ENCODE results near the gene SLC44A4. TPM values are rescaled to one million over a fixed set of nuclear protein-coding genes. Genes with fewer than 3 reads are reported as not detected.

Gene SLC44A4
- total RNA-seq, 2 experiments from 2014 or later = 0.20 TPM; not detected in 1

GRCh38 chr6:31919624-31920303 is 41.0 kb upstream of the SLC44A4 start:
- no peaks in the 10 kb centered on the region for H3K4me1 ChIP-seq (ENCODE audit: insufficient read depth, low read length)
- intact Hi-C loops (cut with DNase I, micrococcal nuclease) = no loop called here
- H3K9me3 Mint-ChIP-seq = no peaks in the 10 kb centered on the region
- H3K4me3 ChIP-seq (ENCODE audit: low read length) = no peak overlapping the region
- H3K9me3 ChIP-seq (ENCODE audit: control insufficient read depth in 1 of 2, insufficient read depth in 1 of 2, low read length in 2 of 2) = no peaks in the 10 kb centered on the region
- ChIA-PET CTCF (no interaction called here), POLR2A (no interaction called here)
- H3K27me3 Mint-ChIP-seq = no peaks in the 10 kb centered on the region
- DNase-seq (no peak), ATAC-seq (ENCODE audit: poor library complexity) (no peak)
- no peaks in the 10 kb centered on the region for H3K4me1 Mint-ChIP-seq (ENCODE audit: low read depth)
- no peaks in the 10 kb centered on the region for H3K36me3 ChIP-seq (ENCODE audit: insufficient read depth, low read length)
- H3K27ac Mint-ChIP-seq = no peak overlapping the region
- no peaks in the 10 kb centered on the region for H3K36me3 Mint-ChIP-seq (ENCODE audit: low read depth)
- H3K27me3 ChIP-seq (ENCODE audit: control insufficient read depth in 1 of 2, insufficient read depth in 2 of 2, low read length in 2 of 2) = no peaks in the 10 kb centered on the region
- H3K4me3 Mint-ChIP-seq = no peak overlapping the region
- TF ChIP-seq CTCF (IDR thresholded peaks at IDR 0.05) = no peak
- no peak overlapping the region for H3K27ac ChIP-seq (ENCODE audit: low read depth in 1 of 2, low read length in 2 of 2)

- POLR2A ChIA-PET = no interaction called here
- ATAC-seq (ENCODE audit: poor library complexity) = no peak
- H3K4me3 Mint-ChIP-seq = no peak overlapping the region
Measured at GRCh38 chr6:31918069-31918720, 39.4 kb upstream of the SLC44A4 start.

DNA sequence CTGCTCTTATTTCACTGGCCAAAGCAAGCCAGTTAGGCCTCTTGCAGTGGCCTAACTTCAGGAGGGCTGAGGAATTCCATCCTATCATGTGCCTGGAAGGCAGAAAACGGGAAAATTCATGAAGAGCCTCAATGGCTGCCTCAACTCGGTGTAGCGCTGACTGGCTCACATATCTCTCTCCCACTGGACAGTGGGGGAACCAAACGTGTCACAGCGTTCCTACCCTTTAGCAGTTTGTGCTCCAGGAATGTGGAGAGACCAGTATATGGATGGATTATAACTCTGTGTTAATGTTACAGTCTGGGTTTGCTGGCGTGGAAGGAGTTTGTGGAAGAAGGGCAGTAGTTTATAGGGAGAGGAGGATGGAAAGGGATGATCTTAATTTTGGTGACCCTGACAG is 37.0 kb upstream of the SLC44A4 start:
- no peak overlapping the region for H3K27ac Mint-ChIP-seq
- no peak overlapping the region for H3K4me3 Mint-ChIP-seq
- H3K27me3 ChIP-seq (ENCODE audit: control insufficient read depth in 1 of 2, insufficient read depth in 2 of 2, low read length in 2 of 2) = no peaks in the 10 kb centered on the region
- DNase-seq (no peak), ATAC-seq (ENCODE audit: poor library complexity) (no peak)
- no peak for TF ChIP-seq CTCF (IDR thresholded peaks at IDR 0.05)
- no peaks in the 10 kb centered on the region for H3K9me3 ChIP-seq (ENCODE audit: control insufficient read depth in 1 of 2, insufficient read depth in 1 of 2, low read length in 2 of 2)
- POLR2A ChIA-PET = no interaction called here
- H3K4me1 ChIP-seq (ENCODE audit: insufficient read depth, low read length) = no peaks in the 10 kb centered on the region
- no peak overlapping the region for H3K4me3 ChIP-seq (ENCODE audit: low read length)
- no peak overlapping the region for H3K27ac ChIP-seq (ENCODE audit: low read depth in 1 of 2, low read length in 2 of 2)
- no peaks in the 10 kb centered on the region for H3K36me3 ChIP-seq (ENCODE audit: insufficient read depth, low read length)
- no peaks in the 10 kb centered on the region for H3K27me3 Mint-ChIP-seq
- no peaks in the 10 kb centered on the region for H3K36me3 Mint-ChIP-seq (ENCODE audit: low read depth)
- CTCF ChIA-PET = no interaction called here
- H3K4me1 Mint-ChIP-seq (ENCODE audit: low read depth) = no peaks in the 10 kb centered on the region
- H3K9me3 Mint-ChIP-seq = no peaks in the 10 kb centered on the region
- intact Hi-C loops (cut with DNase I, micrococcal nuclease) = no loop called here

More at GRCh38 chr6:31918069-31918720, 39.4 kb upstream of the SLC44A4 start:
- TF ChIP-seq CTCF (IDR thresholded peaks at IDR 0.05) = no peak
- Mint-ChIP-seq H3K36me3 (ENCODE audit: low read depth) (no peaks in the 10 kb centered on the region), H3K27ac (no peak overlapping the region), H3K27me3 (no peaks in the 10 kb centered on the region), H3K9me3 (no peaks in the 10 kb centered on the region), H3K4me1 (ENCODE audit: low read depth) (no peaks in the 10 kb centered on the region)
- H3K27ac ChIP-seq (ENCODE audit: low read depth in 1 of 2, low read length in 2 of 2) = no peak overlapping the region
- H3K9me3 ChIP-seq (ENCODE audit: control insufficient read depth in 1 of 2, insufficient read depth in 1 of 2, low read length in 2 of 2) = no peaks in the 10 kb centered on the region
- no peak for DNase-seq
- CTCF ChIA-PET = no interaction called here
- H3K36me3 ChIP-seq (ENCODE audit: insufficient read depth, low read length) = no peaks in the 10 kb centered on the region
- no peaks in the 10 kb centered on the region for H3K4me1 ChIP-seq (ENCODE audit: insufficient read depth, low read length)
- intact Hi-C loops (cut with DNase I, micrococcal nuclease) = no loop called here
- H3K4me3 ChIP-seq (ENCODE audit: low read length) = no peak overlapping the region
- H3K27me3 ChIP-seq (ENCODE audit: control insufficient read depth in 1 of 2, insufficient read depth in 2 of 2, low read length in 2 of 2) = no peaks in the 10 kb centered on the region
